GM18517 (cell line): ENCODE results near the gene PLA2G4F.

ENCODE experiments used
- ATAC-seq: cut with Tn5 transposase; IDR thresholded peaks from one replicate; pipeline ENCODE4 v1.9.1; 2021; ENCODE audit warnings: mild to moderate bottlenecking, moderate library complexity; ENCODE audit not compliant: unreplicated experiment

Gene PLA2G4F

DNA sequence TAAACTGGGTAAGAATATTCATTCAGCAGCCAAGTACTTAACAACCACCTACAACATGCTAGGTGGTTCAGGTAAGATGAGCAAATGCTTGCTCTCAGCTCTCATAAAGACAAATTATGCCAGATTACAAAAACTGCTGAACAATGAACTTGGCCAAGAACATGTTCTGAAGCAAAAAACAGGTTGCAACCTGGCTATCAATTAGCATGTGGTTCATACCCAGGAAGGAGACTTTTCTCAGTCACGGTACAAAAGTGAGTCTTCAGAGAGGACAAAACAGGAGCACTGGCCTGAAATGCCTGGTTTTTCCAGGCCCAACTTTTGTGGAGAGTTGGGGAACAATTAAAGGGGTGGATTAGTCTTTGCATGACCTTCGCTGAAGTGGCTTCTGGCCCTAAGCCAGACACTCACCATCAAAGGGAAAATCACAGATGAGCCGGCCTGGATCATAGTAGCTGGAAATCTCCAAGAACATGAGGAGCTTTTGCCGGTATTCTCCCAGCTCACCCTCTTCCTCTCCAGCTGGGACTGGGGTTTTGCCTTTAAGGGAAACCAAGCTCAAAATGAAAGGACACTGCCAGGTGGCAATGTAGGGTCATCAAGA is 7.6 kb upstream of the PLA2G4F start:
- no peak for ATAC-seq

GRCh38 chr15:42163291-42163690 is 6.9 kb upstream of the PLA2G4F start:
- ATAC-seq = no peak

- ATAC-seq = no peak
Measured at GRCh38 chr15:42160136-42160535, 3.7 kb upstream of the PLA2G4F start.

GRCh38 chr15:42159381-42160015 is 3.1 kb upstream of the PLA2G4F start:
- no peak for ATAC-seq

DNA sequence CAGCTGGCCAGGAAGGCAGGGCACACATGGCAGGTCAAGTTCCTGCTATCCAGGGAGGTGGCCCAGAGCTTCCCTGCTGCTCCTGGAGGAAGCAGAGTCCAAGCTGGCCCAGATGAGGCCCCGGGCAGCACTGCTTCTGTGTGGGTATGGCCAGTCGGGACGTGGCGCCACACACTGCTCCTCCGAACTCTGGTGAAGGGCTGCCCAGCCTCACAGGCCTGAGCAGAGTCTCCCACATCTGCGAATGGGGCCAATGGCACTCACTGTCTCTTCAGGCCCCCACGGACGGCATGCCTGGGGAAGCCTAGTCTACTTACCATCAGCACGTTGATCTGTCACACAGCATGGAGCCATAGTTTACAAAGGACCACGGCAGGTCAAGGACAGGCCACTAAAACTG is 2.5 kb upstream of the PLA2G4F start:
- no peak for ATAC-seq

DNA sequence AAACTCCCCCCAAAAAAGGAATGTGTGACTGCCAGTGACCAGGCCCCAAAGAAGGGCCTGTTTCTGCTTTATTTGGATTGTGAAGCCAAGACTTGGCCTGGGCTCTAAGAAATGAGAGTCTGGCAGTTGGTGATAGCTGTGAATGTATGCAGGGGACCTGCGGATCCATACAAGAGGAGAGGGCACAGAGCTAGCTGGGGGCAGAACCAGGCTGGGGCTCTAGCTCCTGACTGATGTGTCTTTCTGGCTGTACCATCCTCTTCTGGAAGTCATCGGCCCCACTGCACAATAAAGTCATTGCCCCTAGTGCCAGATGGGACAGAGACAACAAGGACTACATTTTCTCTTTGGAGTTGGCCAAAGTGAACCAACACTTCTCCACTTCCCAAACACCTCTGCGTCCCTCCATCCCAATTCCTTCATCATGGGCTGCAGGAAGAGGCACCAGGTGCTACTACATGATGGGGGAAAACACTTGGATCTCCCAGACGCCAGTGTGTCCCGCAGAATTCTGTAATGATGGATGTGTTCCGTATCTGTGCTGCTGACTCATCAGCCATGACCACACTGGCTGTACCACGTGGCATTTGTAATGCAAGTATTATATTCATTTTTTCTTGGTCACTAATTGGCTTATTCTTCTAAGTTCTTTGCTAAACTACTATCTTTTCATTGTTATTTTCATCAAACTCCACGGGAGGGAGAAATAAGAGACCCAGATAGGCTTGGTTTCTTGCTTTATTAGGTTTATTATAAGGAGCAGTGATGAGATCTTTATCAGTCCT is 1.7 kb upstream of the PLA2G4F start:
- ATAC-seq = no peak

- no peak for ATAC-seq
Measured at GRCh38 chr15:42157381-42157780, 945 bp upstream of the PLA2G4F start.

DNA sequence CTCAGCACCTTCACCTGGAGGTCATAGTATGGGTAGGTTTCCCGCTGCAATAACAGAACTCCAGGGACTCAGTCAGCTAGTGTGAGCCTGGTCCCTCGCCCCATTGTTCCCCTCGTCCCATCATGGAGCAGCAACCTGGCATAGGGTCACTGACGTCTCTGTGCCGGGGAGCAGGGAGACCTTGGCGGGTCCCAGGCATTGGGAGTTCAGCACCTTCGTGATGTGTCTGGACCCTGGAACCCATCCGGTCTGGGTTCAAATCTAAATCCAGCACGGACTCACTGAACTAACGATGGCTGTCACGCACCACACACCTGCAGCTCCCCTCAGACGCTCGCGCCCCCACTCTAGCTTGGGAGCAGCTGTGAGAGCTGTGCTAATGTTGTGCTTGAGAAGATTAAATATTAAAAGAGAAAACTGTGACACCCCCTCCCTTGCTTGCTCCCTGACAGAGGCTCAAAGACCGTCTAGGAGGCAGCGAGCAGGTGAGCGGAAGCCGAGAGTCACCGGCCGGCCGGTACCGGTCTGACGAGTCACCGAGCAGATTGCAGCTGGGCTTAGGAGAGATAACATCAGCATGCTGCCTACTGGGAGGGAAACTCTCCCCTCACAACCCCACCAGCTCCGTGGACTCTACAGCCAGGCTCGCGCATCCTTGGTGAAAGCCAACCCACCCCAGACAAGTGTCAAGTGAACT is 742 bp downstream of the PLA2G4F start:
- ATAC-seq = no peak

GRCh38 chr15:42154956-42155355 is 1.5 kb downstream of the PLA2G4F start:
- ATAC-seq = no peak

DNA sequence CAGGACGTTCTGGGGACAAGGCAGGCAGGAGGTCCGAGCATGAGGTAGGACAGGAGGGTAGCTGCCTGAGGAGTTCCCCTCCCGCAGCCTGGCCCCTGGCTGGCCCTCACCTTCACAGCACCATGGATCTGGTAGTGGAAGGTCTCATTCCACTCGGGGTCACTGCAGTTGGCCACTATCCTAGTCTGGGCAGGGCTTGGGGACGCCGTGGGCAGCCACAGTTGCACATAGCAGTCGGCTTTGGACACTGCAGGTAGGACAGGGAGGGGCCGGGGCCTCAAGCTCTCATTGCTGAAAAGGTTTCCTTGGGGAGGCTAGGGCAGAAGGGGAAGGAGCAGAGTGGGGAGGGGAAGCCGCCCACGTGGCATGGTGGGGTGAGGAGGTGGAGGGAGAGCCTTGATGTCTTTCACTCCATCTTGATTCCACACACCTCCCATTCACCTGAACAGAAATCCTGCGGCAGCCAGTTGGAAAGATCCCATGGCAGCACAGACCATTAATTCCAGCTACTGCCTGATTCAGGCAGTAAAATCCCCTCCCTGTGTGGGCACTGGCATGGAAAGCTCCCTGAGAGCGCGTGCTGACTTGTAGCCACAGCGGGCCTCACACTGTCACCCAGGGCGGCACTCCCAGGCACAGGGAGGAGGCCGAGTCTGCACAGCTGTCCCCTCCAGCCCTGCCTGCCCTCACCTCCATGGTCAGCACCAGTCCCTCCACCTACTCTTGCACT is 2.1 kb downstream of the PLA2G4F start:
- no peak for ATAC-seq

GRCh38 chr15:42153874-42154211 is 2.6 kb downstream of the PLA2G4F start:
- no peak for ATAC-seq

- ATAC-seq = no peak
Measured at GRCh38 chr15:42152921-42153698, 3.3 kb downstream of the PLA2G4F start.

DNA sequence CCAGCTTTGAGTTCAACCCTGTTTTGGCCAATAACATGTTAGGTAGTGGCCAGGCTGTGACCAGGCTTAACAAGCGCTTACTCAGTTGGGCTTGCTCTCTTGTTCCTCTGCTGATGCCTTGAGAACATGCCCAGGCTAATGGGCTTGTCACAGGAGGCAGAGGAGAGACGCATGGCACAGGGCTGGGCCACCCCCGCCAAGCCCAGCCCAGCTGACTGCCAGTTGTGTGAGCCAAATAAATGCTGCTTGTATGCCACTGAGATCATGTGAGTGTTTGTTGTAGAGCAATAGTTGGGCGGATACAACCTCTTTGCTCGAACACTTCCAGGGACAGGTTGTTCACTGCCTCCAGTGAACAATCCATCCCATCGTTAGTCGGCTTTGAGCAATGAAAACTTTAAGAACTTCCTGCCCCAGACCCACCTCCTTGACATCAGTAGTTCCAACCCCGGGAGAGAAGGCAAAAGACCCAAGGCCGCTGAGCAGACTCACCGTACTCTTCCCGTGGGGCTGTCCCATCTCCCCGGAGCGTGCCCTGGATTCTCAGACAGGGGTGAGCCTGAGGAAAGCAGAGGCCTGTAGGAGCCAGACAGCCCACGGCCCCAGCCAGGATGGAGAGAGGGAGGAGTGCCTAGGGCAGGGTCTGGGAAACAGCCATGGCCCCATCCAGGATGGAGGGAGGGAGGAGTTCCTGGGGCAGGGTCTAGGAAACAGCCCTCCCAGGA is 4.1 kb downstream of the PLA2G4F start:
- ATAC-seq = no peak

- no peak for ATAC-seq
Measured at GRCh38 chr15:42151736-42152135, 4.7 kb downstream of the PLA2G4F start.

DNA sequence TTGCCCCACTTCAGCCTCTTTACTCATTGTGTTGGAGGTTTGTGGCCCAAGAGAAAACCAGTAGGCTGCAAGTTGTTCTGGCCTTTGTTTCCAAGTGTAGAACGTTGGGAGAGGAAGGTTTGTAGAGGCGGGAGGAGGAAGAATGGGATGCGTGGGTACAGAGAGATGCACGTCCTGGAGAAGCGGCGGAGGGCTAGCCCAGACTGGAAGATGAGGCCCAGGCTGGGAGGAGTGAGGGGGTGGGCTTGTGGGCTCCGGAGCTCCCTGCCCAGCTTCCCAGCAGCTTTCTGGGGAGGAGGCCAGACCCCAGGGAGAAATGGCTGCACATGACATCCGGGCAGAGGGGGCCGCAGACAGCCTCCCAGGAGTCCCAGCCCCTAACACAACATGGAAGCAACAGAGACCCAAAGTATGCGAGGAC is 5.3 kb downstream of the PLA2G4F start:
- no peak for ATAC-seq

GRCh38 chr15:42150219-42150970 is 6.0 kb downstream of the PLA2G4F start:
- ATAC-seq = no peak

DNA sequence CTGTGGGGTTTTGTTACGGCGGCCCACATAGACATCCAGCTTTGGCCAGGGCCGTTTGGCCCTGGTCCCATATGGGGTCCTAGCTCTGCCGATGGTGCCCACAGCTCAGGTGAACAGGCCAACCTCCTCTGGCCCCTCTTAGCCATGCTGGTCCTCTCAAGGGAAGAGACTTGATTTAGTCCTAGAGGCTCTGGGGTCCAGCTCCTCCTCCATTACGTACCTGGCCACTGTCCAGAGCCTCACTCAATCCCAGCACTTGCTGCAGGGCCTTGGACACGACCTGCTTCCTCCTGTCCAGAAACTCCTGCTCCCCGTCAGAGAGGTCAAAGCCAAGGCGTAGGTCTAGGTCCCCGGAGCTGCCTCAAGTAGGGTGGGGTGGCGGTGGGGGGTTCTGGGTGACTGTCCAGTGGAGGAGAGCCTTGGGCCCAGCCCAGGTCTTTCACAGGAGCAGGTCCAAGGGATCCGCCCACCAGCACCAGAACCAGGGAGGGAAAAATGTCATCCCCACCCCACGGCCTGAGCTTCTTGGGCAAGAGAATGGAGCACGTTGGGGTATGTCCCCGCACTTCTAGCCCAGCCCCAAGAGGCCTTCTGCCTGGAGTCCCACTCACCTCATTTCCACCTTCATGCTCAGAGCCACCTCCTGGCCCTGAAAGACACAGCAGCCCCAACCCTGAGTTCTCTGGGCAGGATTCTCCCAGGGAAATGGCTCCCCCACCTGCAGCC is 6.8 kb downstream of the PLA2G4F start:
- no peak for ATAC-seq

DNA sequence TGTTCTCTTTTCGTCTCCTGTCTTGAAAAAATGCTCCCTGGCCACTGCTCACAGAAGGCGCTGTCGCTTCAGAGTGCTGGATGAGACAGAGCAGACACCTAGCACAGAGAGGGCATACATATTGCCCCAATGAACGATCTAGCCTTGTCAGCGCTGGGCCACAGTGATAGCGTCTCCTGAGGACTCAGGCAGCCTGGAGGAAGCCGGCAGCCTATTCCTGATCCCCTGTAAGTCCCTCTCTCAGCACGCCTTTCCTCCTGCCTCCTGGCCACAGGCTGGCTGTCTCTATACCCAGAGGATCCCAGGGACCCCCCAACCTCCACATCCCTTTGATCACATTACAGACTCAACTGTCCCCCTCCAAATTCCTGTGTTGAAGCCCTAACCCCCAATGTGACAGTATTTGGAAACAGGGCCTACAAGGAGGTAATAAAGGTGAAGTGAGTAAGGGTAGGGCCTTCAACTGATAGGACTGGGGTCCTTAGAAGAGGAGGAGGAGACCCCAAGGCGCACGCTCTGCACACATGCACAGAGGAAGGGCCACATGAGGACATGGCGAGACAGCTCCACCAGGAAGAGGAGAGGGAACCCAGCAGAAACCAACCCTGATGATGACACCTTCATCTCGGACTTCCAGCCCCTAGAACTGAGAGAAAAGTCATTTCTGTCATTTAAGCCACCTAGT is 7.5 kb downstream of the PLA2G4F start:
- ATAC-seq = no peak
